Measurements from ENCODE around the gene ZDHHC11B.

DNA sequence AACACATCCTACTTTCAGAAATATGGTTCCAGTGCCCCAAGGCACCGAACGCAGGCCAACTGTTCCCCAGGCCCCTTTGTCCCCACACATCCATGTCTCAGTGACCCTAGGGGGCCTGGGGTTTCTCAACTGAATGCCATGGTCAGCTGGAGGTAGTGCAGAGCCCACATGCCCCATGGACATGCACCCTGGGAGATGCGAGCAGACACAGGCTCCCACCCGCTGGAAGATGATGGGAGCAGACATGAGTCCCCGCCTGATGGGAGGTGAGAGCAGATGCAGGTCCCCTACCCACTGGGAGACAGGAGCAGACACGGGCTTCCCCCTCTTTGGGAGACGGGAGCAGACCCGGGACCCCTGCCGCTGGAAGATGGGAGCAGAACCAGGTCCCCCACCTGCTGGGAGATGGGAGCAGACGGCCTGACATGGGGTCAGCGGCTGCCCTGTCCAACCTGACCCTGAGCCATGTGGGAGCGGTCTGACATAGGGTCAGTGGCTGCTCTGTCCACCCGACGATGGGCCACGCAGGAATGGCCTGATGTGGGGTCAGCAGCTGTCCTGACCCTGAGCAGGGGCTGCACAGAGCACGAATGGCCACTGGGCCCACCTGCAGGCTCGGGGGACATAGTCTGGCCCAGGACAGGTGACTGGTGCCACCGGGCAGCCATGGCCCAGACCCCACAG is 18.4 kb downstream of the ZDHHC11B start:
- no peak for TF ChIP-seq ZNF274 (IDR thresholded peaks at IDR 0.05; ENCODE audit: low read depth, low read length)
- no peak for TF ChIP-seq SUZ12 (IDR thresholded peaks at IDR 0.05; ENCODE audit: extremely low read depth, insufficient read depth, insufficient read length)
